CD4-positive, alpha-beta T cell treated with Interleukin-15 for 1 hour (primary cell): ENCODE results near the gene RHOBTB1.
"Not testable (repeated sequence)": the region's sequence is repeated elsewhere in the genome, so short reads cannot be mapped to it uniquely, and the experiment has no call there.

Experiments used
- DNase-seq: peaks from one replicate; pipeline ENCODE4 v3.0.0-alpha.2; 2020

The RHOBTB1 gene, protein sequence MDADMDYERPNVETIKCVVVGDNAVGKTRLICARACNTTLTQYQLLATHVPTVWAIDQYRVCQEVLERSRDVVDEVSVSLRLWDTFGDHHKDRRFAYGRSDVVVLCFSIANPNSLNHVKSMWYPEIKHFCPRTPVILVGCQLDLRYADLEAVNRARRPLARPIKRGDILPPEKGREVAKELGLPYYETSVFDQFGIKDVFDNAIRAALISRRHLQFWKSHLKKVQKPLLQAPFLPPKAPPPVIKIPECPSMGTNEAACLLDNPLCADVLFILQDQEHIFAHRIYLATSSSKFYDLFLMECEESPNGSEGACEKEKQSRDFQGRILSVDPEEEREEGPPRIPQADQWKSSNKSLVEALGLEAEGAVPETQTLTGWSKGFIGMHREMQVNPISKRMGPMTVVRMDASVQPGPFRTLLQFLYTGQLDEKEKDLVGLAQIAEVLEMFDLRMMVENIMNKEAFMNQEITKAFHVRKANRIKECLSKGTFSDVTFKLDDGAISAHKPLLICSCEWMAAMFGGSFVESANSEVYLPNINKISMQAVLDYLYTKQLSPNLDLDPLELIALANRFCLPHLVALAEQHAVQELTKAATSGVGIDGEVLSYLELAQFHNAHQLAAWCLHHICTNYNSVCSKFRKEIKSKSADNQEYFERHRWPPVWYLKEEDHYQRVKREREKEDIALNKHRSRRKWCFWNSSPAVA

DNA sequence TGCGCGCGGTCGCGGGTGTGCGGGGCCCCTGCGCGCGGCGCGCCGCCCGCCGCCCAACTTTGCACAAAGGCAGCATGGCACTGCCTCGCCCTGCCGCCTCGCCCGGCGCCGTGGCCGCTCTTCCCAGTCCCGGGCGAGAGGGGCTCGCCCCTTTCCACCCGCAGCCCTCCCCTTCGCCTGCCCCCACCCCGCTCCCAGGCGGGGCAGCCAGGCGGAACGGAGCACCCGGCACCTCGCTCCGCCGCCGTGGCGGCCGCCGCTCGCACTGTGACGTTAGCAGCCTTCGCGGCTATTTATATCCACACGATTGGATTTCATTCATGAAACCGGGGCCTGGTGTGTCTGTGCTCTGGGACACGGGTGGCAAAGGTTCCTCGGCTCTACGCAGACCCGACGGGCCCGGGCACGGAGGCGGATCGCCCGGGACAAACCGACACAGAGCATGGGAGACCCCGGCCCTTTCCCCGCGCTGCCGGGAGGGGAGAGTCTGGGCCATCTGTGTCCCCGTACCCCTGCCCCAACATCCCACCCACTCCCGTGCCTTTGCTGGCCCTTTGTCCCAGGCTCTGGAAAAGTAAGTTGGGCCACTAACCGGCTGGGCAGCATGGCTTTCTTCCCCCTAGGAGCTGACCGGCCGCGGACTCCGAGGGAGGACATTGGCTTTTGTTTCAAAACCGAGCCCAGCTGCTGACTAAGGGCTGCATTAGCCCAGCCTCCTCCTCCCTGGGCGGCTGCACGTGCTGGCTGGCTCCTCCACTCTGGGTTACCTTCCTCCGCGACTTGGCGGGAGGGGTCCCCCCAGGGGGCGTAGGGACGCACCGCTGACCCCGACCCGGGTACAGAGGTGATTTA is at the start of gene RHOBTB1:
TSS of gene RHOBTB1 (minus strand) at position 128 of the 852 bp plus-strand sequence. CDS start 32,643 bp downstream, outside the sequence.
- peak; percentile 53 for DNase-seq

GRCh38 chr10:60992636-60993035 is 48.7 kb upstream of the RHOBTB1 start:
- DNase-seq, result no peak

- no peak for DNase-seq
Measured at GRCh38 chr10:60990663-60991062, 46.7 kb upstream of the RHOBTB1 start.

- DNase-seq, result no peak
Measured at GRCh38 chr10:60989400-60989876, 45.5 kb upstream of the RHOBTB1 start.

GRCh38 chr10:60986791-60987190 is 42.8 kb upstream of the RHOBTB1 start:
- DNase-seq, result no peak

DNA sequence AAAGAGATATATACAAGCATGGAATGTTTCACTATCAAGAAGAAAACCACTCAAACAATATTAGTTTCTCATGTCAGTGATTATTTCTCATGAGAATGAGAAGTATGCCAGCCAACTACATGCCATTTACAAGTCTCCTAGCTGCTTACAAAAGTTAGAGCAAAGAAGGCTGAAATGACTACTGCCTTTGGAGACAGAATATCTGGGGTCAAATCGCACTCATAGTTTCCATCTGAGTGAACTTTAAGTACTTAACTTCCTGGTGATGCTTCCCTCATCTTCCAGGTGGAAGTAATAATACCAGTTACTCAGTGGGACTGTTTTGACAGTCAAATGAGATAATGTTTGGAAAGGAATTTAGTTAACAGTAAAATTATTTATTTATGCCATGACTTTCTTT is 42.0 kb upstream of the RHOBTB1 start:
- no peak for DNase-seq

DNA sequence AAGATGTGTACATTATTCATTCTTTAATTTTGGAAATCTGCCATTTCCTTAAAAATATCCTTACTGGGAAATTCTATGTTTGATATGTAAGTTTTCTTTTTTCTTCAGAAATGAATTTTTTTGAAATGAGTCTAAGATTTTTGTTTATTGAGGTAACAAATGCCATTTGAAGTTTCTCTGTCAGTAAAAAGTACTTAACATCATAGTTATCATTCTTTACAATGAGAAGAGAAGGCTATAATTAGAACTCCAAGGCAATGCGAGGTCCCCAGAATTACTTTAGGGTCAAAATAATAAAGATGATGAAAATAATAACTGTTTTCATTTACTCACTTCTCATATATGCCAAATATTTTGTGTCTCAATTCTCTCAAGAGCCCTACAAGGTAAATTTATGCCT is 37.0 kb upstream of the RHOBTB1 start:
- no peak for DNase-seq

DNA sequence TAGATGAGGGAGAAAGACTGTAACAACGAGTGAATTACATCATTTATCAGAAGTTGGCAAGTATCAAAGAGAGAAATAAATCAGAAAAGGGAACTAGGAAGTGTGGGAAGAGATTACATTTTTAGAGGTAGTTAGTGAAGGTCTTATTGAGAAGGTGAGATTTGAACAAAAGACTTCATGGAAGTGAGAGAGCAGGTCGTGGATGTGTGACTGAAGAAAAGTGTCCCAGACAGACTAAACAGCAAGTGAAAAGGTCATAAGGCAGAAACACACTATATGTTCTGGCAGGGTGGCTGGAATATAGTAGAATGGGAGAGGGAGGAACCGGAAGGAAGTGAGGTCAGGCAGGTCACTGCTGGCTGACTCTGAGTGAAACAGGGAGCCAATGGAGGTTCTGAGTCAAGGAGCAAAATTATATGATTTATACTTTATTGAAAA is 35.7 kb upstream of the RHOBTB1 start:
- DNase-seq, result no peak

- no peak for DNase-seq
Measured at GRCh38 chr10:60978287-60979115, 34.5 kb upstream of the RHOBTB1 start.

GRCh38 chr10:60977161-60978122 is 33.5 kb upstream of the RHOBTB1 start:
- no peak for DNase-seq

- no peak for DNase-seq
Measured at GRCh38 chr10:60976687-60977086, 32.7 kb upstream of the RHOBTB1 start.

- no peak for DNase-seq
Measured at GRCh38 chr10:60975716-60976115, 31.7 kb upstream of the RHOBTB1 start.

DNA sequence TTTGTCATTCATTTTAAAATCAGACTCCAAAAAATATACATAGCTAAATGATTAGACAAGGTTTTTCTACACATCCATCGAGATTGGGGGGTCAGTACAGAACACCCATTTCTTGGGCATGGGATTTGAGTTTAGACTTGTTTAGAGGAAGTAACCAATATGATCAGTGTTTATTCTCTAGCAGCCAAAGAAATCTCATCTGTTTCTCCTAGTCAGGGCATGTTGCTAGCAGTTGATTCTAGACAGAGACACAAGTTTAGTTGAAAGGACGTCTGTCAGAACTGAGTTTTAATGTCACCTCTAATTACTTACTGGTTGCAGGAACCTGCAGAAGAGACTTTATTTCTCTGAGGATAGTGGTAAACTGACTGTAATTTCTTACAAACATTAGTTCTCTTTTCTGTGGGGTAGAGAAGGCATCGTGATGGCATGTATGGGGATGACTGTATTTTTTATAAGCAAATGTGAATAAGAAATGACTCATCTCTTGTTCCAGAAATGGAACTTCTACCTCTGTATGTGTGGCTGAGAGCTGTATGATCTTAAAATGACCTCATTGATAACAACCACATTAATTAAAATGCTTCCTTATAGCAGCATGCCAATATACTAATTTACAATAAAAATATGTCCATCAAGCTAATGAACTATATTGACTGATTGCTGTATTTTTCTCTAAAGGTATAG is 30.6 kb upstream of the RHOBTB1 start:
- DNase-seq, result no peak

GRCh38 chr10:60973086-60973485 is 29.1 kb upstream of the RHOBTB1 start:
- DNase-seq, result no peak

GRCh38 chr10:60972181-60972580 is 28.2 kb upstream of the RHOBTB1 start:
- not testable (repeated sequence) for DNase-seq

GRCh38 chr10:60970526-60970925 is 26.5 kb upstream of the RHOBTB1 start:
- DNase-seq, result no peak

DNA sequence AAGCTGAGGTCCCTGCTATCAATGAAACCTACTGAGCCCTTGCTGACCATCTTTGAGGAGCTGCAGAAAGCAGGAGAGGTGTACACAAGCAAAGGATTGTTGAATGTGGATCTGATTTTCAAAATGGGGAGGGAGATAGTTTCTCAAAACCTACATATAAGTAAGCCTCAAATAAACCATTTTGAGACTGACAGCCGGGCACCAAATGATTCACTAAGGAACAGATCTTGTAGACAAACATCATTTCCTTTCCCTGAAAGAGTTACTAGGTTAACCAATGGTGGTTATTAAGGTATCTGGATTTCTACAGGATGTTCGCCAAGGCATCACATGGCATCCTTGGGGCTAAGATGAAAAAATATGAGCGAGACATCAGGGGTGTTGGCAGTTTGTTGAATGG is 24.5 kb upstream of the RHOBTB1 start:
- DNase-seq, result no peak

- no peak for DNase-seq
Measured at GRCh38 chr10:60967854-60968484, 24.0 kb upstream of the RHOBTB1 start.

DNA sequence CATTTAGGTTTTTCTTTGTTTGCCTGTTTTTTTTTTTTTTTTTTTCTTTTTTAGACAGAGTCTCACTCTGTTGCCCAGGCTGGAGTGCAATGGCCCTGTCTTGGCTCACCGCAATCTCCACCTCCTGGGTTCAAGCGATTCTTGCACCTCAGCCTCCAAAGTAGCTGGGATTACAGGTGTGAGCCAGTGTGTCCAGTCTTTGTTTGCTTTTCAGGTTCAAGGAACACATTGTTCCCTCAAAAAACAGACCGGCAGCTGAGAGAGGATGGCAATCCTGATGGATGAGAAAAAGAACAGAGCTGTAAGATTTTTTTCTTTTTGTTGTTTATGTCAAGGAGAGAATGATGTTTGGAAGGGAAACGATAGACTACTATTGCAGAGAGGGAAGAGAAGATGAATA is 23.3 kb upstream of the RHOBTB1 start:
- DNase-seq, result no peak

DNA sequence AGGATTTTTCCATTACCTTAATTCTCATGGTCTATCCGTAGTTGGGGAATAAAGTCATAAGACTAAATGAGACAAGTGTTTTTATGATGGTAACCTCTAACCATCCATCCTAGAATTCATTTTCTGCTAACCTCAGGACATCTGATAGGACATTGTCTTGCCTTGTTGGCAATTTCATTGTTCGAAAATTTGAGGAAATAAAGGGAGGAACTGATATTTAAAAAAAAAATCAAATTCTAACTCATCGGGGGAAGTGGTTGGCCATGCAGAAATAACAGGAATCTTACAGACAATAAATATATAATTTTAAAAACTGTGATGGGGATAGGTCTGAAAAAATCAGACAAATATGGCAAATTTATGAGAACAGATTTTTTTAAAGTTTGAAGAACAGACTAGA is 21.7 kb upstream of the RHOBTB1 start:
- no peak for DNase-seq
